Left ventricle myocardium superior (tissue), 1 donor: ENCODE data around the gene MINPP1. TPM values are rescaled to one million over a fixed set of nuclear protein-coding genes. Genes with fewer than 3 reads are reported as not detected.
"Not testable (repeated sequence)": the region's sequence is repeated elsewhere in the genome, so short reads cannot be mapped to it uniquely, and the experiment has no call there.

Source experiments
- ATAC-seq: fragments of 200-7000 bp; cut with Tn5 transposase; one replicate; pipeline ENCODE4 v1.9.1; 2020; ENCODE audit warnings: mild to moderate bottlenecking, moderate library complexity
- DNase-seq: peaks from one replicate; pipeline ENCODE4 v3.0.0-alpha.2; 2020
- intact Hi-C: fragments of 100-400 bp; cut with micrococcal nuclease; formaldehyde crosslinking; loops from one replicate; pipeline ENCODE4 v1.11.0; 2022
- long read RNA-seq: library from polyadenylated mRNA; unstranded; transcript quantifications from one replicate; pipeline ENCODE4 v2.0.0, GENCODE V29; 2021
- total RNA-seq: library from RNA; stranded (reverse); fragmentation: NEBNext Ultra II Directional; extraction: Animal tissue kit (Norgen Biotek cat#: 25700); gene quantifications from one replicate; pipeline ENCODE4 v1.2.1, GENCODE V29; 2021
- donor health status: DM: no; HTN: yes; CAD: no; lungs with severe emphysema.

MINPP1 gene
- 5.0 TPM for total RNA-seq
- long read RNA-seq, transcript MINPP1-202 (5 exons, 2,415 nt): major isoform, 22 of 24 reads
- long read RNA-seq, partial matches to known transcripts: 0 of 24 reads
- long read RNA-seq, other reads (novel, unspliced or antisense): 2 of 24 reads

- DNase-seq: peak; percentile 90
- intact Hi-C loops: no loop called here
- peak; percentile 99 for ATAC-seq
Measured at GRCh38 chr10:87504640-87505365, at the start of gene MINPP1. TSS of gene MINPP1 (plus strand) at chr10:87504893. CDS start at chr10:87504916, 23 bp downstream.

GRCh38 chr10:87456586-87457220 is 48.0 kb upstream of the MINPP1 start:
- peak; percentile 47 for ATAC-seq
- intact Hi-C loops, DNase-seq: not testable (repeated sequence)

GRCh38 chr10:87461751-87462150 is 42.9 kb upstream of the MINPP1 start:
- ATAC-seq, intact Hi-C loops, DNase-seq: not testable (repeated sequence)

- ATAC-seq, intact Hi-C loops, DNase-seq: not testable (repeated sequence)
Measured at GRCh38 chr10:87466849-87467248, 37.8 kb upstream of the MINPP1 start.

- ATAC-seq, DNase-seq, intact Hi-C loops: not testable (repeated sequence)
Measured at GRCh38 chr10:87488733-87489132, 16.0 kb upstream of the MINPP1 start.

GRCh38 chr10:87490285-87490684 is 14.4 kb upstream of the MINPP1 start:
- DNase-seq, intact Hi-C loops, ATAC-seq: not testable (repeated sequence)

GRCh38 chr10:87492450-87492849 is 12.2 kb upstream of the MINPP1 start:
- intact Hi-C loops, ATAC-seq, DNase-seq: not testable (repeated sequence)

- intact Hi-C loops, DNase-seq, ATAC-seq: not testable (repeated sequence)
Measured at GRCh38 chr10:87495446-87495845, 9.2 kb upstream of the MINPP1 start.

GRCh38 chr10:87497386-87497785 is 7.3 kb upstream of the MINPP1 start:
- ATAC-seq, intact Hi-C loops, DNase-seq: not testable (repeated sequence)

GRCh38 chr10:87498106-87498789 is 6.4 kb upstream of the MINPP1 start:
- DNase-seq, intact Hi-C loops, ATAC-seq: not testable (repeated sequence)

GRCh38 chr10:87500646-87501048 is 4.0 kb upstream of the MINPP1 start:
- no peak for DNase-seq
- intact Hi-C loops: no loop called here
- ATAC-seq: no peak

- DNase-seq: no peak
- intact Hi-C loops: no loop called here
Measured at GRCh38 chr10:87503401-87503800, 1.3 kb upstream of the MINPP1 start.

GRCh38 chr10:87503886-87504285 is 807 bp upstream of the MINPP1 start:
- ATAC-seq: no peak
- no peak for DNase-seq
- intact Hi-C loops: no loop called here

More at GRCh38 chr10:87503401-87503800, 1.3 kb upstream of the MINPP1 start:
- ATAC-seq: no peak

- intact Hi-C loops: no loop called here
- DNase-seq: no peak
- no peak for ATAC-seq
Measured at GRCh38 chr10:87504307-87504639, 420 bp upstream of the MINPP1 start.

- DNase-seq: peak; percentile 72
- intact Hi-C loops: no loop called here
- ATAC-seq: peak; percentile 90
Measured at GRCh38 chr10:87505366-87506111, 846 bp downstream of the MINPP1 start.

GRCh38 chr10:87506956-87507355 is 2.3 kb downstream of the MINPP1 start:
- intact Hi-C loops: no loop called here

GRCh38 chr10:87507879-87508483 is 3.3 kb downstream of the MINPP1 start:
- intact Hi-C loops: no loop called here
- ATAC-seq (no peak), DNase-seq (no peak)

More at GRCh38 chr10:87506956-87507355, 2.3 kb downstream of the MINPP1 start:
- no peak for DNase-seq
- ATAC-seq: no peak

GRCh38 chr10:87508837-87509236 is 4.1 kb downstream of the MINPP1 start:
- DNase-seq (no peak), ATAC-seq (no peak)
- intact Hi-C loops: no loop called here

- no peak for ATAC-seq
- intact Hi-C loops: no loop called here
- DNase-seq: no peak
Measured at GRCh38 chr10:87510025-87510424, 5.3 kb downstream of the MINPP1 start.
